ENCODE results near the gene SLC49A4.

DNA sequence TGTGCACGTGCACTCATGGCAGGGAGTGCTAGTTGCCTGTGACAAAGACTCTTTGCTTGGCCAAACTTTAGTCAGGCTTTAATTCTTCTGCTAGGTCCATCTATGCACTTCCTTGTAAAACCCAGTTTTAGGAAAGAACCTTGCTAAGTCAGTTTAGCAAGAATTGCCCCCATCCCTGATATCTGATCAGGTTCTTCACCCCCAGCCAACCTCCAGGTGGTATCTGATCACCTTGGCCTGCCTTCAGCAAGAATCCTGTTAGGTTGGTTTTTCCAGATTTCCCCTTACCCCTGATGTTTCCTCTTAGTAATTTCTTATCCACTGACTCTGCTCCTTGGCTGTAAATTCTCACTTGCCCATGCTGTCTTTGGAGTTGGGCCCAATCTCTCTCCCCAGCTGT is 9.6 kb upstream of the SLC49A4 start:
- TF ChIP-seq POLR2A (IDR thresholded peaks at IDR 0.05) (no peak), CTCF (IDR thresholded peaks at IDR 0.05) (no peak)
